ENCODE data around the gene PKD2. TPM values are rescaled to one million over a fixed set of nuclear protein-coding genes. Genes with fewer than 3 reads are reported as not detected.

PKD2 gene
- total RNA-seq, 1 donor from 2014 or later: 12.4 TPM

DNA sequence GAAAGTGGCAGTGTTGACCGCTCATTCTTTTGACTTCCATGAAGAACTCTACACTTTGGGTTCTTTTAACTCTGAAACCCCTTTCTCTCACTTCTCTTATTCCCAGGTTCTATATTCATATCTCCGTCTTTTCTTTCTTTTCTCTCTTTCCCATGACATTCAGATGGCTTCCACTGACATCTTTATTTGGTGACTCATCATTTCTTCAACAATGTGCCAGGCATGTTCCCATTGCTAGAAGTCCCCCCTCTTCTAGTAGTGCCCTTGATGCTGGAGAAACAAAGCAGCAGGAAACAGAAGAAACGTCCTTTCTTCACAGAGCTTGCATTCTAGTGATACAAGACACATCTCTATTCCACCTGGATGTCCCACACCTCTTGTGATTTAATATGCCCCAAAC is 33.3 kb downstream of the PKD2 start:
- H3K27me3 ChIP-seq (ENCODE audit: control insufficient read depth, insufficient read depth, low read length): no peaks in the 10 kb centered on the region
- peaks cover 16% of the 10 kb centered on the region for H3K36me3 ChIP-seq (ENCODE audit: control insufficient read depth, insufficient read depth, low read length)
- no peak overlapping the region for H3K4me3 ChIP-seq (ENCODE audit: low read depth, low read length)
- no peak for DNase-seq (ENCODE audit: low read depth)
- TF ChIP-seq, protein P1, sequence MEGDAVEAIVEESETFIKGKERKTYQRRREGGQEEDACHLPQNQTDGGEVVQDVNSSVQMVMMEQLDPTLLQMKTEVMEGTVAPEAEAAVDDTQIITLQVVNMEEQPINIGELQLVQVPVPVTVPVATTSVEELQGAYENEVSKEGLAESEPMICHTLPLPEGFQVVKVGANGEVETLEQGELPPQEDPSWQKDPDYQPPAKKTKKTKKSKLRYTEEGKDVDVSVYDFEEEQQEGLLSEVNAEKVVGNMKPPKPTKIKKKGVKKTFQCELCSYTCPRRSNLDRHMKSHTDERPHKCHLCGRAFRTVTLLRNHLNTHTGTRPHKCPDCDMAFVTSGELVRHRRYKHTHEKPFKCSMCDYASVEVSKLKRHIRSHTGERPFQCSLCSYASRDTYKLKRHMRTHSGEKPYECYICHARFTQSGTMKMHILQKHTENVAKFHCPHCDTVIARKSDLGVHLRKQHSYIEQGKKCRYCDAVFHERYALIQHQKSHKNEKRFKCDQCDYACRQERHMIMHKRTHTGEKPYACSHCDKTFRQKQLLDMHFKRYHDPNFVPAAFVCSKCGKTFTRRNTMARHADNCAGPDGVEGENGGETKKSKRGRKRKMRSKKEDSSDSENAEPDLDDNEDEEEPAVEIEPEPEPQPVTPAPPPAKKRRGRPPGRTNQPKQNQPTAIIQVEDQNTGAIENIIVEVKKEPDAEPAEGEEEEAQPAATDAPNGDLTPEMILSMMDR (IDR thresholded peaks at IDR 0.05; ENCODE audit: insufficient read depth, low read length, severe bottlenecking): no peak
- FAIRE-seq: no peak

GRCh38 chr4:88041626-88042025 is 34.2 kb downstream of the PKD2 start:
- H3K36me3 ChIP-seq (ENCODE audit: control insufficient read depth, insufficient read depth, low read length): peaks cover 14% of the 10 kb centered on the region
- peak; percentile 68 for FAIRE-seq
- TF ChIP-seq, protein P1 (IDR thresholded peaks at IDR 0.05; ENCODE audit: insufficient read depth, low read length, severe bottlenecking): no peak

GRCh38 chr4:88043001-88043400 is 35.6 kb downstream of the PKD2 start:
- H3K4me3 ChIP-seq (ENCODE audit: low read depth, low read length): no peak overlapping the region
- TF ChIP-seq, protein P1 (IDR thresholded peaks at IDR 0.05; ENCODE audit: insufficient read depth, low read length, severe bottlenecking): no peak
- DNase-seq (ENCODE audit: low read depth) (no peak), FAIRE-seq (no peak)
- H3K27me3 ChIP-seq (ENCODE audit: control insufficient read depth, insufficient read depth, low read length): no peaks in the 10 kb centered on the region
- peaks cover 12% of the 10 kb centered on the region for H3K36me3 ChIP-seq (ENCODE audit: control insufficient read depth, insufficient read depth, low read length)

More at GRCh38 chr4:88041626-88042025, 34.2 kb downstream of the PKD2 start:
- no peak overlapping the region for H3K4me3 ChIP-seq (ENCODE audit: low read depth, low read length)
- no peak for DNase-seq (ENCODE audit: low read depth)
- no peaks in the 10 kb centered on the region for H3K27me3 ChIP-seq (ENCODE audit: control insufficient read depth, insufficient read depth, low read length)

GRCh38 chr4:88043586-88044340 is 36.3 kb downstream of the PKD2 start:
- FAIRE-seq: no peak

DNA sequence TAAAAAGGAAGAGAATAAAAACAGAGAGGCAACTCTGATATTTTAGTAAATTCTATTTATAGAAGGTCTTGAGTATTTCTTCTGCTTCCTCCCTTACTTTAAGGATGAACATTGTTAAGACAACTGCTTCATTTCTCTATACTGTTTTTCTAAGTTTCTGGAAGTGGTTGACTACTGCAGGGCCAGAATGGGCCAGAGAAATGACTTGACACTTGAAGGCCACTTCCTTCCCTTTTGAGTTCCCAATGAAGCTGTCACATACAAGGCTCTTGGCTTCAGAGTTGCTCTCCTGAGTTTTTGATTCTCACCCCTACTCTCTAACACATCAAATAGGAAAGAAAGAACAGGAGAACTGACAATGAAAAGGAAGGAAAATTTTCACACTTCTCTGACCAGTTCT is 37.6 kb downstream of the PKD2 start:
- no peak for DNase-seq (ENCODE audit: low read depth)
- TF ChIP-seq, protein P1 (IDR thresholded peaks at IDR 0.05; ENCODE audit: insufficient read depth, low read length, severe bottlenecking): no peak
- Histone ChIP-seq H3K4me3 (ENCODE audit: low read depth, low read length) (no peak overlapping the region), H3K36me3 (ENCODE audit: control insufficient read depth, insufficient read depth, low read length) (peaks cover 9% of the 10 kb centered on the region), H3K27me3 (ENCODE audit: control insufficient read depth, insufficient read depth, low read length) (no peaks in the 10 kb centered on the region)
- FAIRE-seq: no peak

More at GRCh38 chr4:88043586-88044340, 36.3 kb downstream of the PKD2 start:
- Histone ChIP-seq H3K36me3 (ENCODE audit: control insufficient read depth, insufficient read depth, low read length) (peaks cover 9% of the 10 kb centered on the region), H3K4me3 (ENCODE audit: low read depth, low read length) (no peak overlapping the region), H3K27me3 (ENCODE audit: control insufficient read depth, insufficient read depth, low read length) (no peaks in the 10 kb centered on the region)
- TF ChIP-seq, protein P1 (IDR thresholded peaks at IDR 0.05; ENCODE audit: insufficient read depth, low read length, severe bottlenecking): no peak
- DNase-seq (ENCODE audit: low read depth): no peak

Data from bronchial epithelial cell (primary cell).